Prostate gland (tissue), 2 donors: ENCODE data around the gene TRPV4.

Experiments used
- POLR2A ChIP-seq: fragments of 450-650 bp; IDR thresholded peaks from one replicate; pipeline ENCODE4 v1.6.1; 2016; ENCODE audit warnings: antibody characterized with exemption, mild to moderate bottlenecking
- POLR2AphosphoS5 ChIP-seq: sonication (generic); formaldehyde crosslinking; IDR thresholded peaks from one replicate; pipeline ENCODE4 v1.6.1; 2017; ENCODE audit warnings: antibody characterized with exemption
- TF ChIP-seq, protein P1 (sequence below), 4 experiments: fragments of 200-600 bp in 2 of 4; fragments of 450-650 bp in 2 of 4; sonication (generic) in 2 of 4; IDR thresholded peaks; 1 replicate in 3 of 4; 2 replicates in 1 of 4; pipeline ENCODE4 v1.5.1; 2016 to 2019; ENCODE audit warnings: antibody characterized with exemption in 4 of 4, mild to moderate bottlenecking in 2 of 4, moderate library complexity in 2 of 4

DNA sequence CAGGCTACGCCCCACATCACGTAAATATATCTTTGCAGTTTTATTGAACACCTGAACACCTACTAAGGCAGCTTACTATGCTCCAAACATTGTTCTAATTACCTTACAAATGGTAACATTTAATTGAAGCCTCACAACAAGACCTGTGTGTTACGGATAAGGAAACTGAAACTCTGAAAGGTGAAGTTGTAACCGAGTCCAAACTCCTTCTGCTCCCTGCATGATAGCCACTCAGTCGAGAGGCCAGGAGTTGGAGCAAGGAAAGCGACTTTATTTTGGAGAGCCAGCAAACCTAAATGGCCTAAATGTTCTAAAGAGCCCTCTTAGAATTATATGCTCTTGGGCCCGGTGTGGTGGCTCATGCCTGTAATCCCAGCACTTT lies 12.6 kb upstream of the TRPV4 start:
- TF ChIP-seq, protein P1, sequence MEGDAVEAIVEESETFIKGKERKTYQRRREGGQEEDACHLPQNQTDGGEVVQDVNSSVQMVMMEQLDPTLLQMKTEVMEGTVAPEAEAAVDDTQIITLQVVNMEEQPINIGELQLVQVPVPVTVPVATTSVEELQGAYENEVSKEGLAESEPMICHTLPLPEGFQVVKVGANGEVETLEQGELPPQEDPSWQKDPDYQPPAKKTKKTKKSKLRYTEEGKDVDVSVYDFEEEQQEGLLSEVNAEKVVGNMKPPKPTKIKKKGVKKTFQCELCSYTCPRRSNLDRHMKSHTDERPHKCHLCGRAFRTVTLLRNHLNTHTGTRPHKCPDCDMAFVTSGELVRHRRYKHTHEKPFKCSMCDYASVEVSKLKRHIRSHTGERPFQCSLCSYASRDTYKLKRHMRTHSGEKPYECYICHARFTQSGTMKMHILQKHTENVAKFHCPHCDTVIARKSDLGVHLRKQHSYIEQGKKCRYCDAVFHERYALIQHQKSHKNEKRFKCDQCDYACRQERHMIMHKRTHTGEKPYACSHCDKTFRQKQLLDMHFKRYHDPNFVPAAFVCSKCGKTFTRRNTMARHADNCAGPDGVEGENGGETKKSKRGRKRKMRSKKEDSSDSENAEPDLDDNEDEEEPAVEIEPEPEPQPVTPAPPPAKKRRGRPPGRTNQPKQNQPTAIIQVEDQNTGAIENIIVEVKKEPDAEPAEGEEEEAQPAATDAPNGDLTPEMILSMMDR (IDR thresholded peaks at IDR 0.05) = no peak
- TF ChIP-seq POLR2AphosphoS5 (no peak), POLR2A (no peak)
